DMS153 (cell line): ENCODE measurements around the gene TMEM115.

Experiments used
- DNase-seq: peaks from one replicate; lab custom pipeline; 2025; lab: John Stamatoyannopoulos, UW

The TMEM115 gene

DNA sequence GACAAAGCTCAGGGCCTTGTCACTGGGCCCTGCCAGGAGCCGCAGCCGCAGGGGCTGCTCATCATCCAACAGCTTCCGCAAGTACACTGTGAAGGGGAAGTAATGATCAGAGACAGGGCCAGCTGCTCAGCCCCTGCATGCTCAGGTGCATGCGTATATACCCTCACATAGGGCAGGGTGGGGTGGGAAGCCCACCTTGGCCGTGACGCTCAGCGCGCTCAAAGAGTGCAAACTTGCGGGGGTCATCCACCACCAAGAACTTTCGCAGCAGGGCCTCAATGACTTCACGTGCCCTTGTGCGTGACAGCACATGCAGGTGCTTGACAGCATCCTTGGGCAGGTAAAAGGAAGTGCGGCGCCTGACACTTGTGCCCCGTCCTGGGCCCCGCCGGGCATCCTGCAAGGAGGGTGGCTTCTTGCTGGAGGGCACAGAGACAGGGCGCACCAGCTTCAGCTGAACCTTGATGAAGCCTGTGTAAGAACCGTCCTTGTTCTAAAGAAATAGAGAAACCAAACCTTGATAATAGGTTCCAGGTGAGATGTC is 27.9 kb downstream of the TMEM115 start:
- no peak for DNase-seq

DNA sequence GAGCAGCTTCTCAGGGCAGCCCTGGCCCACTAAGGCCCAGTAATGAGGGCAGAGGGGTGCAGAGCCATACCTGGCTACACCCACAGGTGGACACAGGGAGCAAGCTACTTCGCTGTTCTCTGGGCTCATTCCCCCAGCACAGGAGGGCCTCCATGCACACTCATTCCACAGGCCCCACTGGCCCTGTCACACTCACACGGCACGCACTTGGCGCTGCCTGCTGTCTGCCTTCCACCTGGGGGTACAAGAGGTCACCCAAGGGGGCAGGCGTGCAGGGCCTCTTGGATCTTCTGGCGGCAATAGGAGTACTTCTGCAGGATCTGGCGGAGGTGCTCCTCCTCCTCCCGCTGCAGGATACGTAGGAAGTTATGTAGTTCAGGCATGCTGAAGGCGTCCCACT is 29.0 kb downstream of the TMEM115 start:
- DNase-seq, result no peak

DNA sequence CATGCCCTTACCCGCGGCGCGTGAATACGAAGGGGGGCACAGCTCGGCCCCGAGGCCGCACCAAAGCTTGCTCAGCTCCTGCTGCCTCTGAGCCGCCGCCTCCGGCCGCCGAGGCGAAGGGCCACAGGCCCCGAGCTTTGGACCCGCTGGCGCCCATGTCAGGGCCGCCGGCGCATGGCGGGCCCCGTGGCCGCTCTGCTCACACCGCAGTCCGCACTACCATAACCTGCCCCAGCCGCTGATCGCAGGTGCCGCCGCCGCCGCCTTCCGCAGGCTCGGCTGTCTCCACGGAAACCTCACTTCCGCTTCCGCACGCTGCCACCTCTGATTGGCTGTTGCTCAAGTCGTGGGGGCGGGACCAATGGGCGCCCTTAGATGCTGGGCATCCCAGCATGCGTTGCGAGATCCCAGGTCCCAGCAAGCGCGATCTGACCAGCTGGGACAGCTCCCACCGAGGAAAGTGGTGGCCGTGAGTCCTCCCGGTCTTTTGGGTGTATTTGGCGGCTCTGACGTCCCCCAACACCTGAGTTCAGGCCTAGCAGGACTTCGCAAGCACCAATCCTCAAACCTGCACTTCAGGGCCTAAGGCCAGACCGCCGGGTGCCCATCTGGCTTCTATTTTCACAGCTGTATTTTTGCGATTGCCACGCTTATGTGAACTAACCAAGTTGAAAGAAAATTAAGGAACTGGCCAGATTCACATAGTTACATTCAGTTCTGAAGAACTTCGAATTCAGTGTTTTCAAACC is 31.2 kb downstream of the TMEM115 start, which contains the start of gene TUSC2:
Gene TUSC2 (minus strand): TSS at position 281 of the 749 bp plus-strand sequence. CDS start 124 bp downstream, at position 157.
- peak; percentile 82 for DNase-seq

DNA sequence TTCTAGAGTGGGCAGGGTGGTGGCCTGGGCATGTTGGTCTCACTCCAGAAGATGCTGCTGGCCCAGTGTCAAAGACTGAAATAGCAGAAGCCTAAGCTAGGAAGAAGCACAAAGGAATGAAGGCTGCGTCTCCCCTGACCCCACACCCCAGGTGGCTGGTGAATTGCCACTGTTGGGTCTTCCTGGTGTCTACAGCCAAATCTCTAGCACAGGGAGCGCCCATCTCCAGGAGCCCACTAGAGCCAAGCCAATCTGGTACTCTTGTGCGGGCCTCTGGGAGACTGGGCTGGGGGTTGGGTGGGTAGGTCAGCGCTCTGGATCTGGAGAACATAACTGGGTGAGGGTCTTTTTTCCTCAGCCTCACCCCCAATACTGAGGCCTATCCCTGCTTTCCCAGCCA is 32.2 kb downstream of the TMEM115 start:
- DNase-seq, result no peak

DNA sequence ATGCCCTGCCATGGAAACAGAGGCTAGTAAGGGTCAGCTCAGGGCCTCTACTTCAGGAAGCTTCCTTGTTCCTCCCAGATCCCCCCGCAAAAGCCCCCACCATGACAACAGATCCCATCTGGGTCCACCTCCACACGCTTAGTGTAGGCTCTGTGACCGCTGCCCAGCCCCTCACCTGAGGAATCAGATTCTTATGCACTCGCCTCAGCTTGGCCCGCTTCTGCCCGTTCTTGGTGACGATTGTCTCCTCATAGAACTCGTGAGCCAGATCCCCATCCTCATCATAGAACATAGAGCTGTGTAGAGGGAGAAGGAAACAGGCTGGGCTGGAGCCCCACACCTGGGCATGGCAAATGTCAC is 33.2 kb downstream of the TMEM115 start:
- no peak for DNase-seq

DNA sequence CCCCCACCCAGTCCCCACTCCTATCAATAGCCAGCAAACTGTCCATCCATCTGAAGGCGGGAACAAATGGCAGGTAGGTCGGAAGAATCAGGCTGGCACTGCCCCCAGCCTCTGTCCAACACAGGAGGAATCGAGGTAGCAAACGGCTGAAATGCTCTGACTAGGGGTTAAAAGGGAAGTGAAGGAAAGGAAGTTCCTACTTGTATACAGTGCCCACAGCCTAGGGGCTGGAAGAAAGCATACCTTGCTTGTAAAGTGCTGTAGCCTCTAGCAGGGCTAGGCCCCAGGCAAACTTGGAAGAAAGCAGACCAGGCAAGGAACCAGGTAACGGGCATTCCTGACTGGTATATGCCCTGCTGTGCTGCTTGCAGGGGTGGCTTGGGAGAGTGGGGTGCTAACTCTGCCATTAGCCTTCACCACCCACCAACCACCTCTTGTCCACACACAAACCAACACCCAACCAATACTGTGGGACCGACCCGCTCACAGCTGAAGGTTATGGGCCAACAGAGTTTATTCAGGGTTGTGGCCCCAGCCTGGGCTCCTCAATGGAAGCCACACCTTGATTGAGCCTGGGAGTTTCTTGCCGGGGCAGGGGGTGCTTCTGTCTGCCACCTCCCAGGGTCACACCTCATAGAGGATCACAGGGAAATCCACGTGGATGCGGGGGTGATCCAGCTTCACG is 33.7 kb downstream of the TMEM115 start:
- no peak for DNase-seq

DNA sequence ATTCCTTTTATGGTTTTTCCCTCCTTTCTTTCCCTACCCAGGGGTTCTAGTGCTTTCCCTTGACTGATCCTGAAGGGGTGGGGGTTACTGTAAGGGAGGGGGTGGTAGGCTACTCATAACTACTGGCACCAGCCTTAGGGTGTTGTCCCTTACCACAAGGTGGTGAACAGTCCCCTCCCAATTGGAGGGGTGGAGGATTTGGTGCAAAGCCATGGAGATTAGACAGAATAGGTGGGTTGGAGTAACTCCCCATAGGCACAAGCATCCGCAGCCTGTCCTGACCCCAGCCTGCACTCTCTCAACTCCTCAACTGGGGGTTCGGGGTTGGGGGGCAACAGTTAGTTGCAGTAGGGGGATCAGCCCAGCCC is 34.2 kb downstream of the TMEM115 start:
- DNase-seq, result no peak

DNA sequence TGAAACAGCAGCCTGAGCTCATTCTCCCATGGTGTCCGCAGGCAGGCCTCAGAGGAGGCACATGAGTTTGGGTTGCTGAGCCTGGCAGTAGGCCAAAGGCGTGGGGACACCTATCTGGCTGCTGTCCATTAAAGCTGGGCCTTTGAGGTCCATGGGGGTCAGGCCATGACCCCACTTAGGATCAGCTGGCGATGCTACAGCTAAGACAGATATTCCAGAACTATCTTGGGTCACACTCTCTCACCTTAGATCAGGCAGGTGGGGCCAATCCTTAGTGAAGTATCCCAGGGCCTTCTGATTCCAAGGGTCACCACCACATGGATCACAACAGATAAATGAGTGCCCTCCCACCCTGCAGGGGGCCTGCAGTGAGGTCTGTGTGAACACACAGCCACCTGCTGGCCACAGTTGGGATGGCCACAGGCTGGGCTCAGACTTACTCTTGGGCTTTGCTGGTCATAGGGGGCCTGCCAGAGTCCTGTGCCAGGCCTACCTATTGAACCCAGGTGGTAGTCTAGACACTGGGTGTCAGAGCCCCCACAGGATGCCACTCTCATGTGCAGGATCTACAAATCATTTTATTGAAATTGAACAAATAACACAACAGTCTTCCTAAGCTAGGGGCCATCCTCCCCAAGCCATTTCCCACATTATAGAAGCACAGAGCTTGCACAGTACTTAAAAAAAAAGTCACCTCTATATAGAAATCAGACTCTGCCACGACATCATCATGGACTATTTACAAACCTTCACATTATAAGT is 34.8 kb downstream of the TMEM115 start:
- no peak for DNase-seq

DNA sequence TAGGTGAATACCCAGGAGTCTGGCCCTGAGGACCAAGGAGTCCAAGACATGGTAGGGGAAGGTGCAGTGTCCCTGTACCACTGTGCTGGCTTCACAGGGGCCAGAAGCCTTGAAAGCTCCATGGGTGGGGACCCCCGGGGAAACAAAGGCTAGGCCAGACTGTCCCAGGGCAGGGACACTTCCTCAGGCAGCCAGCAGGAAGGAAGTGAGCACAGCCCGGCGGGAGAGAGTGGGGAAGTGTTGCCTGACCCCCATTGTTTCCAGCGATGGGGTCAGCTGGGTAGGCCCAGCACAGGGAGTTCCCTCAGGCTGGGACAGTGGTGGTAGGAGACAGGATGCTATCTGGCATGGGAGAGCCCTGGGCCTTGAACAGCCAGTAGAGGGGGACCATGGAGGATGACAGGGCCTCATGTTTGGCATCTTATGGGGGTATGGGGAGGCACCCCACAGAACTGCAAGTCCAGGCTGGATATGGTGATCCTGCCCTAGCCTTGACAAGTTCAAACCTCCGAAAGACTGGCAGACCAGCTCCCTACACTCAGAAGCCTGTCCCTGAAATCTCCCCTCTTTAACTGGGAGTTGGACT is 35.6 kb downstream of the TMEM115 start:
- no peak for DNase-seq

DNA sequence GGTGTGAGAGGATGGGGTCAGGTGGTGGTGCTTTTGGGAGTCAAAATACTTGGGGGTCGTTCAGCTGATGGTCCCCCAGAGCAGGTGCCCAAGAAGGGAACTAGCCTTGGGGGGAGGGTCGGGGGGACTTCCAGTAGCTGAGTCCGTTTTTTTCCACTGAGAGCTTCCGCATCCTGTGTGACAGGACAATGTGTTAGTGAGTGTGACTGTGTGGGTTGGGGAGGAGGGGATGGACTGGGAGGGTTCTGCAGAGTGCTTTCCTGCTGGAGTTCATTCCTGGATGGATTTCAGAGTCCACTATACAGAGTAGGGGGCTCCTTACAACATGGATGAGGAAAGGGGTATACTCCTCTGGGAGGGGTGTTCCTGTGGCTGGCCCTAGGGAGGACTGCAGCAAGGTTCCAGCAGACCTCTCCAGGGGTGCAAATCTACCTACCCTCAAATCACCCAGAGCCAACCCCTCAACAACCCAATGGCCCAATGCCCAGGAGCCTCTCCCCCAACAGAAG is 36.2 kb downstream of the TMEM115 start:
- no peak for DNase-seq

DNA sequence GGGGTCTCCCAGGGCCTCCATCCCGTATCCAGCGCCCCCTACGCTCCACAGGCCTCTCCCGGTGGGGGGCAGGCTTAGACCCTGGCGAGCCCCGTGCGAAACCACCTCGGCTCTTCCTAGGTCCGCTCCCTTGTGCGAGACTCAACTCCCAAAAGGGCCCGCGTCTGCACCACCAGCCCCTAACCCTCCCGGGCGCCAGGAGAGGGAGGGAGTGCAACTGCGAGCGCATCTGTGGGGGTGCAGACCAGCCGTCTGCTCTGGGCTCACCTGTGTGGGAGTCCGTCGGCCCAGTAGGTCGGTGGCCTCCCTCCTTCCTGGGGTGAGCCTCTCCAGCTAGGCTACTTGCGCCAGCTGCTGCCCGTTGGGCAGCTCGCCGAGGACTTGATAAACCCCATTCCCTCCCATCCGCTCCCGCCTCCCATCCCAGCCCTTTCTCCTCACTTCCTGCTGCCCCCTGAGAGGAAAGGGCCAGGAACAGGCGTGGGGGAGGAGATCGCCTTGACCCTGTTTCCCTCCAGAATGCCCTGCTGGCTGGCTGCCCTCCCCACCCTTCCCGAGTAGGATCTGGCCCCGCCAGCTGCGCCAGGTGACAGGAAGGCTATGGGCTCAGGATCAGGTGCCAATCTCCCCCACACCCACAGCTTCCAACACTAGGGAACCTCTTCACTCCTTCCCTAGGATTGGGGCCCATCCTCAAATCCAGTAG is 36.8 kb downstream of the TMEM115 start, which contains the start of gene HYAL2:
Gene HYAL2 (minus strand): TSS at position 360 of the 706 bp plus-strand sequence. CDS start 2,256 bp downstream, outside the sequence.
- DNase-seq, result peak; percentile 41

DNA sequence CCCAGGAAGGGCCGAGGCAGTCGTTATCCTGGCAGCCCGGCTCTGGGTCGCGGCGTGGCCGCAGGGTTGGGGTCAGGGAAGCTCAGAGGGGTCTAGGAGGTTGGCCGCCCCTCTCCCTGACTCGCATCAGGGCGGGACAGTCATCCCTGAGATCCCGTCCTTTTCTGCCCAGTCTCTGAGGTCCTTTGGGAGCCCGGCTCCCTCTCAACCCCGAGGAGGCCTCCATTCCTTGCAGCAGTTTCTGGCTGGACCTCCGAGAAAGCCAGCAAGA is 37.3 kb downstream of the TMEM115 start:
- no peak for DNase-seq

DNA sequence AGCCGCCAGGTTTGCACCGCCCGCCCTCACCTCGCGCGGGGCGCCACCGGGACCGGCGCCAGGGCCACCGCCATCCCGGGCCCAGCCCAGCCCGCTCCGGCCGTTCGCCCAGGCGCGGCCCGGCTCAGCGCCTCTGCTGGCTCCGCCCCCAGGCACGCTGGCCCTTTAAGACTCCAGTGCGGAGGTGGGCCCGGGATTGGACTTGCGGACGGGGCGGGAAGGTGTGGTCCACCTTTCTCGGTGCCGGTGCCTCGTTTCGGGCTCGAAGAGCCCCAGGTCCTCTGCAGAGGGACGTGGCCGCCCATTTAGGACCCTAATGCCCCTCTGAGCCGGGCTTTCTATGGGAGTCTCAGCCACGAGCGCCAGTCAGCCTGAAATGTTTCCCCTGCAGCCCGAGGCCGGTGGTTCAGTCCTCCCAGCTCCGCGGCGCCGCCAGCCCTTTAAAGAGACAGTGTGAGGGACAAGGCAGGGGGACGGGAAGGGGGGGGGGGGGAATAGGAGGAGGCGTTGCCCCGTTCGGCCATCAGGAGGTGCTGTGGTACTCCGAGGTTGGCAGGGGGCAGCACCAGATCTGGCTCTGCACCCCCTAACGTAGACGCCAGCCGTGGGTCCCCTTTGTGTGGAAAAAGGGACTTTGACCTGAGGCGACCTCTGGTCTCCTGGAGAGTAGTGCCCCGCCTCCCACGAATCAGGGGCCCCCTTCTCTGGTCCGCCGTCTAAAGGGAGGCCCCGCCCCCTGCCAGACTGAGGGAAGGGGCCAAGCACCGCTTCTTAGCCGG is 37.8 kb downstream of the TMEM115 start:
- DNase-seq, result peak; percentile 54

DNA sequence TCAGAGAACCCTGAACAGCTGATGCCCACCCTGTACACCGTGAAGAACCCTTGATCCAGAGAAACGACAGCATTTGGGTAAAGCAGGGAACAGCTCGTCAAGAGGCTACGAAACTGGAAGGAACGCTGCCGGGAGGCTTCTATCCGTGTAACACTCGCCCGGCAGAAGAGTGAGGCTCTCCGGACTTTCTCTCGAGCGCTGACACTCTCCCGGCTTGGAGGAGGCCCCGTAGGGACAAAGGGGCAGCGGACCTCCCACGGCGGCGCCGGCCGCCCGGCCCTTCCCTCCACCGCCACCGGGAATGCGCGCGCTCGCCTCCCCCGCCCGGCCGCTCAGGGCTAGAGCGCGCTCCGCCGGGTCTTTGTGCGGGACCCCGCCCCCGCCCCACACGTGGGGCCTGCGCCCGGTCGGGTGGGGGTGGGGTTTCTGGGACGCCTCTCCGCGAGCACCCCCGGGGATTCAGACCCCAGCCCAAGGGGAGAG is 38.4 kb downstream of the TMEM115 start:
- no peak for DNase-seq

DNA sequence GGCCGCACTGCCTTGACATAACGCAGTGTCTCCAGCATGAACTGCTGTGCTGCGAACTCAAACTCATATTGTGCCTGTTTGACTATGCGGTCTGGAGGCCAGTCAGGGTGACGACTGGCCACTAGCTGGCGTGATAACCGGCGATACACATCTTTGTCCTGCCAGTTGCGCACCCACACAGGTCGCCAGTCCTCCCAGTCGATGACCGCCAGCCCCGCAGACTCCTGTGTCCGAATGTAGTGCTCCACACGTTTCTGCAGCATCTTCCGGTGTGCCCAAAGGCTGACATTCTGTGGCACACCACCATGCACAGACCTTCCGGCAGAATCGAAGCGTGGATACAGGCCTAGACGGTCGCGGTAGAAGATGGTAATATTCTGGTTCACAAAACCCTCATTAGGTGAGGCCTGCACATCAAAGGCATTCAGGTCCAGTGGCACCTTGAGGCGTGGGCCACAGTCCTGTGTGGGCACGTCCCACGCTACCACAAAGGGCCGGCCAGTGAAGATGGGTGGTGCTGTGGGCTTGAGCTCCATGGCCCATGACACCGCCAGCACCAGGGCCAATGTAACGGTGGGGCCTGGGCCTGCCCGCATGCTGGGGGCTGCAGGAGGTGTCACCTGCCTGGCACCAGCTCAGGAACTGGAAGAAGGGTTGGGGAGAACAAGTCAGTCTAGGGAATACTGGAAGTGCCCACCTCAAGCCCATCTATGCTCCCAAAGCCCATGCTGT is 39.3 kb downstream of the TMEM115 start:
- DNase-seq, result no peak

DNA sequence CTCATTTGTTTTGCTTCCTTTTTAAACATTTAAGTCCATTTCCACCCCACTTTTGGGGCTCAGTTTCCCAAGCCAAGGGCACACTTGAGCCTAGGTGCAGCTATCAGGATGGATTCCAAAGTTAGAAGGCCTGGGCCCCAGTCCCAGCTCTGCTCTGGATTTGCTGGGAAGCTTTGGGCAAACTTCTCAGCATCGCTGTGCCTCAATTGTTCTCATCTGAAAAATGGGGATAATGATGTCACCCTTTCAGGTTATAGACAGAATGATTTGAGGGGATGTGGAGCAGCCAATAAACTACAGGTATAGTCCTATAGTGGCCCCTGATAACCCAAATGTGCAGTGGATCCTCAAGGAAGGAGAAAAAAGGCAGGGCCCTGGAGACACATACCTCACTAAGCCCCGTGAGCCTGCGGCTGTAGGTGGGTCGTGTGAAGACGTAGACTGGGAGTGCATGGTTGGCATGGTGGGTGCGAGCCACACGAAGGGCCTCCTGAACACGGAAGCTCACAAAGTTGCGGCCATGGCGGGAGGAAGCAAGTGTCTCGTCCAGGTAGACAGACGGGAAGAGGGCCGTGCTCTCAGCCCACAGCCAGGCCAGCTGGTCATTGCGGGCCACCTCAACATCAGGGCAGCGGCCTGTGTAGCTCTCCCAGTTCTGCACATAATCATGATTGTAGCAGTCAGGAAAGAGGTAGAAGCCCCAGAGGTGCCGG is 40.0 kb downstream of the TMEM115 start:
- no peak for DNase-seq

DNA sequence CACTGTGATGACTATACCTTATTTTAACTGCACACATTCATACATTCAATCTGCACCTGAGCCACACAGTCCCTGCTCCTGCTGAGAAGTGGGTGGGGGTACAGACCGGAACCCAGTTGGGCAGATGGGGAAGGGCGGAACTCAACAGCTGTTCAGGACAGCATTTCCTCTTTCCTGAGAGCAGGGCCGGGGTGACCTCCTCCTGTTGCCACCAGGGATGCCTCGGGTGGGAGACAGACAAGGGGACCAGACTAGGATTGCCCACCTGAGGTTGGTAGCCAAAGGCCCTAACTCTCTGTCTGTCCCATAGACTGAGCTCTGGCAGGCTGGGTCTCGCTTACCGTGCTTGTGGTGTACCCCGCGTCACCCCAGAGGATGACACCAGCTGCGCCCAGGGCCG is 40.7 kb downstream of the TMEM115 start:
- DNase-seq, result no peak

DNA sequence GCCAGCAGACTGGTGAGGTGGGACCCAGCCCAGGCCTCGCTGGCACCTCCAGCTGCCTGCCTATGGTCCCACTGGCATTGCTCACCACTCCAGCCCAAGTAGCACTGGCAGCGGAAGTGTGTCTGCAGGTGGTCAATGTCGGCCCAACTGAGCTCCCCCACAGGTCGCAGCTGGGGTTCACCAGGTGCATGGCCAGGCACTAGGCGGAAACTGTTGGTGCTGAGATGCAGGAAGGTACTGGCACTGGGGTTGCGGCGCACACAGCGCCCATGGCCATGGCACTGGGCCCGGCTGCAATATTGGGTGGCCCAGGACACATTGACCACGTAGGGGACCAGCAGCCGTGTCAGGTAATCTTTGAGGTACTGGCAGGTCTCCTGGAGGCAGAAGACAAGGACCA is 41.2 kb downstream of the TMEM115 start:
- no peak for DNase-seq

DNA sequence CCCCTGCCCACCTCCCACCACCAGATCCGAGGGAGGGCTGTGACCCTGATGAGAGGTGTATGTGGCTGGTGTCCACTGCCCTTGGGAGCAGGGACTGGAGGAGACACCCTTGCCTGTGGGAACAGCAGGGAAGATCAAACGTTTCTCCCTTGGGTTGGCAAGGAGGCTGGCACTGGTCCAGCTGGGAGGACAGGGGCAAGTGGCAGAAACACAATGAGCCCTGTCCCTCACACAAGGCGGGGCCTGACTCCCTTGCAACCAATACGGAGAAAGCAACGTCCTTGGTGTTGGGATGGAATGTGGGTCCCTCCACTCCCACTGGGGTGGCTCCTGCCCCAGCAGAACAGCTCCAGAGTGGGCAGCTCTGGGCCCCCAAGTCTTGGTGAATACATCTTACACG is 42.0 kb downstream of the TMEM115 start:
- no peak for DNase-seq
